NCI-H526 (cell line): ENCODE data around the gene KRTAP10-6.
A peak's percentile ranks its signal among the peaks of the same experiment; 100 is the strongest.
"Not testable (repeated sequence)": the region's sequence is repeated elsewhere in the genome, so short reads cannot be mapped to it uniquely, and the experiment has no call there.

Experiments used
- DNase-seq, 2 experiments: peaks; one replicate each; lab custom pipeline; 2025; lab: John Stamatoyannopoulos, UW

The KRTAP10-6 gene

DNA sequence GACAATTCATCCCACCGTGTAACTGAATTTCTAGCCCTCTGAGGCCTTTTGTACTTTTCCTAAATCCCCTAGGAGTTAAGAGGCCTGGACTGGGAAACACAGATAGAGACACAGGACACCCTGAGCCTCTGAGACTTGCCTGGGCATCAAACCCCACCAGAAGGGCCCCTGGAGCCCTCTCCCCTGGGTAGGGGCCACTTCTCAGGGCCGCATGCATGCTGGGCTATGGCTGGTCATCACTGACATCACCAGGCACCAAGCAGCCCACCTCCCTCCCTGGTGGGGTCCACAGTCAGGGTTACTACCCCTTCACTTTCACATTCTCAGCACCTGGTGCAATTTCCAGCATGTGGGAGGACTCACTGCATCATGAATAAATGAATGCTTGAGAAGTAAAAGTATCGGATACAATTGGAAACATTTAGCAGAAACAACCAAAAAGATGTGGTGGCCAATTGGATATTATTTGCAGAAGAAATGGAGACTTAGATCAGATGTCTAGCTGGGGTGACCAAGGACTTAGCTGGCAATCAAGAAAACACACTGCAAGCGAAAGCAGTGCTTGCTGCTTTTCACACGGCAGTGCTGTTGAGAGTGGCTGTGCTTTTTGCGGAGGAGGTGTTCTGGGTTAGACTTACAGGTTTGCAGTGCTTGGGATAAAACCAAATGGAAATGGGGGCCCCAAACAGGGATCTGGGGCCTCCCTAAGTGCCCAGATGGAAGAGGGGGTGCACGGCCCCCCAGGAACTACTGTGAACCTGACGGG, 7.1 kb upstream of the KRTAP10-6 start:
- DNase-seq: no peak

DNA sequence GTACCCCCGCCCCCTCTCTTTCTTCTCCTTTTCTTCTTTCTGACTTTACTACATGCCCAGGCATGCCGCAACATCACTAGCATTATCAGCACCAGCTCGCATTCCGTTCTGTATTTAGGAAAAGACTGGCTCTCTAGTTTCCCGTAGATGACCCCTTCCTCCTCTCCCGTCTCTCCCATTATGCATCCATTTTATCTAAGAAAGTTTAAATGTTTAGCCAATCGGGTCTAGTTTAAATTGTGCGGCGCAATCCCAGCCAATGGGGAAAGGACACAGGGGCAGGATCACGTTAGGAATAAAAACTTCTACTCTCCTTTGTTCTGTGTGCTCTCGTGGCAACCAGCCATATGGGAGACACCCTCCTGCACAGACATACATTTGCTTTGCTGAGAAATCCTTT, 5.8 kb upstream of the KRTAP10-6 start:
- DNase-seq: no peak

DNA sequence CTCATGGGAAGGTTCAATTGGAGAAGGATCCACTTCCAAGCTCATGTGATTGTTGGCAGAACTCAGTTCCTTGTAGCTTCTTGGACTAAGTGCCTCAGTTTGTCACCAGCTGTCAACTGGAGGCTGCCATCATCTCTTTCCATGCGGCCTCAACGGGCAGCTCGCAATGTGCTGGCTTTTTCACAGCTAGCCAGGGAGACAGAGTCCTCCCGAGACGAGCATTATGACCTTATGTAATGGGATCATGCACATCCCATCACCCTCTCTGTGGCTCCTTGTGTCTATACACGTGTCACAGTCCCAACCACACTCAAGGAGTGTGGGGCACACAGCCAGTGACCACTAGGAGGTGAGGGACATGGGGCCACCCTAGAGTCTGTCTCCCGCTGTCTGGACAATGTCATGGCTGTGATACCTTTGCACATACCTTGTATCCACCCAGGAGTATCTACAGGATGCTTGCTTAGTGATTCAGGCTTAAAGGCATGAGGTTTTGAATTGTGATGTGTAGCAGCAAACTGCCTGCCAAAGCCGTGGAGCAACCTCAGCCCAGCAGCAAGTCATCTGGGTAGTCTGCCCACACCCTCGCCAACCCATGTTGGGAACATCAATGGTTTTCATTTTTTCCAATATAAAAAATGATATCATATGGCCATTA, 3.9 kb upstream of the KRTAP10-6 start:
- no peak for DNase-seq

DNA sequence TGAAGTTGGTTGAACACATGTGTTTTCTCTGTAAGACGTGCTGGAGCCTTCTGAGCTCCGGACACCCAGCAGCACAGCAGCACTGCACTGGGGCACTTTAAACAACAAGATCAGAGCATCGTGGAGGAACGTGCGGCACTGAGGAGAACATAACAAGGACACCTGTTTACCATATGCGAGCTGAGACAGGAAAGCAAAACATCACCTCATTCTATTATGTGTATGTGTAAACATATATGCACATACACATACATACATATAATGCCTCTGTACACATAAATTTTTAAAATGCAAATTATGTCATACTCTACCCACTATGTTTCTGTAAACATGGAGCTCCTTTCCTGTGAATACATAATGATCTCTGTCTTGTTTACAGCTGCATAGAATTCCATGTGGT, 3.2 kb upstream of the KRTAP10-6 start:
- DNase-seq: no peak

DNA sequence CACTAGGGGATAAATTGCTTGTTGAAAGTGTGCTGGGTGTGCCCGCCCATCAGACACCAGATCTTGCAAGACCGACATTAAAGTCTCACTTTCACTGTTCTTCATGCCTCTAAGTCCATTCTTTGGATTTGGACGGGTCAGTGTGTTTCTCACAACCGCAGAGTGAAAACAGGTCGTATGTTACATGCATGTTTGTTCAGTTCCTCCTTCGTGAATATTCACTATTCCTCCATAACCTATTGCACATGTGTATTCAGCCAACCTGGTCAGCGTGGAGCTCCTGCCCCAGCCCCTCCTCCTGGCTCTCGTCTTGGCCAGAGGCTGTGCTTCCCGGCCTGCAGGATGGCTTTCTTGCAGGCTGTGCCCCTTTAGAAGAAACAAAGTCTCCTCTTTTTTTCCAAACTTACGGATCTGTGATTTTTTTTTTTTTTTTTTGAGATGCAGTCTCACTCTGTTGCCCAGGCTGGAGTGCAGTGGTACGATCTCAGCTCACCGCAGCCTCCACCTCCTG, 2.2 kb upstream of the KRTAP10-6 start:
- no peak for DNase-seq

DNA sequence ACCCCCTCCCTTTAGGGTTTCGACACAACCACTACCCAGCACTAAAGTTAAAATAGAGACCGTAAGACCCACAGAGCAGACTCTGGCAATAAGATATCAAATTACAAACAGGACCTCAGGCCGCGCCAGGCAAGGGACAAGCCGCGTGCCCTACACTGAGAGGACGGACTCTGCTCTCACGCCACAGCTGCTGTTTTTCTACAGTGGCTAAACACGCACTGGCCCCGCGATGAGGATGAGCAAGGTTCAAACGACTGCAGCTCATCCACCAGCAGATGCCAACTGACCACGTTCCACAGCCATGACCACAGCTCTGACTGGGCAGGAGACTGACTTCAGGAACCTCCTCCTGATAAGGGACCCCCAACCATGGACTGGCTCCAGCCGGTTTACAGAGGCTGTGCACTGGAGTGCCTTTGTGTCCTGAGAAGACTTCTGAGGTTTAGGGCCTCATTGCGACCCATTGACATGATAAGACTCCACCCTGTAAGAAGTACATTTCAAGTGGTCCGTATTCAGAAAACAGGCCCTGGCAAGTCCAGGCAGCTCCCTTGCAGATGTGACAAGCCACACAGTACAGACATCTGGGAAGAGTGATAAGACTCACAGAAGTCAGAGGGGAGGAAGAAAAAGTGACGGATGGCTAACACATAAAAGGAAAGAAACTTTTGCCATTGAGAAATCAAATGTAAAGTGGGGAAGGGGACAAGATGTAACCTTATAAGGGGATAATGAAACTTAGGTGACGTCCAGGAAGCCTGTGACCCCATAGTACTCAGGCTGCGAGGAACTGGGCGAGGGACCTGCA, 1.5 kb upstream of the KRTAP10-6 start:
- DNase-seq: no peak

DNA sequence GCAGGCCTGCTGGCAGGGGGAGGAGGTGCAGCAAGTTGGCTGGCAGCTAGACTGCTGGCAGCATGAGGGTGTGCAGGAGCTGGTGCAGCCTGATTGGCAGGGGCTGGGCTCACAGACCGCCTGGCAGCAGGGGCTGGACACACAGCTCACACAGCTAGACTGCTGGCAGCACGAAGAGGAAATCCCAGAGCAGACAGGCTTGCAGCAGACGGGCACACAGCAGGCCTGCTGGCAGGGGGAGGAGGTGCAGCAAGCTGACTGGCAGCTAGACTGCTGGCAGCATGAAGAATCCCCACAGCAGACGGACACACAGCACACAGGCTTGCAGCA, 539 bp downstream of the KRTAP10-6 start:
- not testable (repeated sequence) for DNase-seq

DNA sequence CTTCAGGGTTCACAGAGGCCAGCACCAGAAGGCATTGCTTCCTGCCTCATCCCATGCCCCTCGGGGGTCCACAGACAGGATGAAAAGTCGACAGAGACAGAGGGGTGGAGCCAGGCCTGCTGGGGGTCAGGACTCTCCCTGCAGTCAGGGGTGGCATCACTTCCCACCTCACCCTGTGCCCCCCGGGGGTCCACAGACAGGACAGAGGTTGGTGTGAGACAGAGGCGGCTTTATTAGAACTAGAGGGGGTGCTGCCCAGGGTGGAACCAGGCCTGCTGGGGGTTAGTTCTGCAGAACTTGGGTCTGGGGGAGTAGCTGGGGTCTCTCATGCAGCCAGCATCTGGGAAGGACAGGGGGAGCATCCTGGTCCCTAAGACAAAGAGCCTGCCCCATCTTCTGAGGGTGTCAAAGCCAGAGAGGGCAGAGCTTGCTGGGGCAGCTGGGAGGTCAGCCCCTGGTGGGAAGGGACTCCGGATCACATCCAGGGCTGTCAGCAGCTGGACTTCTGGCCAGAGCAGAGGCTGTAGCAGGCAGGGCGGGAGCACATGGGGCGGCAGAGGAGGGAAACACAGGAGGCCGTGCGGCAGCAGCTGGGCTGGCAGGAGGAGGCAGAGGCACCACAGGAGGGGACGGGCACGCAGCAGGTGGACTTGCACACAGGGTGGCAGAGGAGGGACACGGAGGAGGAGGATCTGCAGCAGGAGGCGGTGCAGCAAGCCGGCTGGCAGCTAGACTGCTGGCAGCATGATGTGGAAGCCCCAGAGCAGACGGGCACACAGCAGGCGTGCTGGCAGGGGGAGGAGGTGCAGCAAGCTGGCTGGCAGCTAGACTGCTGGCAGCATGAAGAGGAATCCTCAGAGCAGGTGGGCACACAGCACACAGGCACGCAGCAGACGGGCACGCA, 1.2 kb downstream of the KRTAP10-6 start:
- DNase-seq: not testable (repeated sequence)

DNA sequence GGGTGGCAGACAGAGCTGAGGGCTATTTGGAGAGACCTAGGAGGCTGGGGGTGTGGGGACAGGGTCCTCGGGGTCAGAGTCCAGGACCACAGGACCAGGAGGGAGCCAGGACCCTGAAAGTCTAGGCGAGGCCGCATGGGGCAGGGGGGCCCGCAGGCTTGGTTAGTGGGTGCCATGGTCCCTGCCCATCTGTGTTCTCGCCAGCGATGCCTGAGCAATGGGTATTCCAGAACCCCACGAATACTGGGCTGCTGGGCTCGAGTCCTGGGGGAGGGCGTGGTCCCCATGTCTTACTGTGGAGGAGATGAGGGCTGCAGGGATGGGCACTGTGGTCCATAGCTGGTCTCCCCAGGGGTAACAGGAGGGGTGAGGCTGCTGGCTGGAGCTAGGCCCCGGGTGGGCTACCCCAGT, 2.0 kb downstream of the KRTAP10-6 start:
- no peak for DNase-seq

DNA sequence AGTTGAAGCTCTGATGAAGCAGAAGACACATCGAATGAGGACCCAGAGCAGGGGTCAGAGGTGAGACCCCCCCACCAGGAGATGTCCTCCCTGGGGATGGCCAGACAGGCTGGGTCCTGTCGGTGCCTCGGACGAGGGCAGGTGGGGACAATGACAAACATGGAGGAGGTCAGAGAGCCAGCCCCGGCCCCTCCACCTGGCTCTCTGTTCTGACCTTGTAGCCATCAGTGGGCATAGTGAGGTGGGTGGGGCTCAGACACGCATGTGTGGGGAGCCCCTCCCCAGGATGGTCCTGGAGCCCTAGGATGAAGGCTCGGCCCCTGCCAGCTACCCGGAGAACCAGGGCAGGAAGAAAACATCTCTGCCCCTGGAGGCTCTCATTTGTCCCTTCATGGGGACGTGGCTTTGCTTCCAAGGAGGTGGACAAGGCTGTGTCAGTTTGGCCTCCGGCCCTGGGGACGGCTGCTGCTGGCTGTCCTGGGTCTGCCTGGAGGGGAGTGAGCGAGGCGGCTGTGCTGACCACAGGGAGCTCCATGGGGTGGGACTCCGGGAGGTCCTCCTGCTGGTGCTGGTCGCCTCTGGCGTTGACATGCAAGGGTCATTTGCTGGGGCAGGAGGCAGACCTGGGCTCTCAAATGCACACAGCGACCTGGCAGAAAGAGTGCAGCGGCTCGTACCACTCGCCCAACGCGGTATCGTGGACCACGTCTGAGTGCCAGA, 2.6 kb downstream of the KRTAP10-6 start:
- DNase-seq: no peak

DNA sequence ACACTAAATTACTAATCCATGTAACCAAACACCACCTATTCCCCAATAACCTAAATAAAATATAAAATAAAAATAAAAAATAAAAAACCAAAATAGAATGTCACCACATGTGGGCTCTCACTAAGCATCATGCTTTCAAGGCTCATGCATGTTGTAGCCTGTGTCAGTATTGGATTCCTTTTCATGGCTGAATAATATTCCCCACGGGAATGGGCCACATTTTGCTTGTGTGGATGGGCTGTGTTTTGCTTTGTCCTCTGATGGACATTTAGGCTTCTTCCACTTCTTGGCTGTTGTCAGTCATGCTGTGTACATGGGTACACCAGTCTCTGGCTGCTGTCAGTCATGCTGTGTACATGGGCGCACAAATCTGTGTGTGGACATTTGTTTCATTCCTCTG, 3.2 kb downstream of the KRTAP10-6 start:
- DNase-seq: no peak

DNA sequence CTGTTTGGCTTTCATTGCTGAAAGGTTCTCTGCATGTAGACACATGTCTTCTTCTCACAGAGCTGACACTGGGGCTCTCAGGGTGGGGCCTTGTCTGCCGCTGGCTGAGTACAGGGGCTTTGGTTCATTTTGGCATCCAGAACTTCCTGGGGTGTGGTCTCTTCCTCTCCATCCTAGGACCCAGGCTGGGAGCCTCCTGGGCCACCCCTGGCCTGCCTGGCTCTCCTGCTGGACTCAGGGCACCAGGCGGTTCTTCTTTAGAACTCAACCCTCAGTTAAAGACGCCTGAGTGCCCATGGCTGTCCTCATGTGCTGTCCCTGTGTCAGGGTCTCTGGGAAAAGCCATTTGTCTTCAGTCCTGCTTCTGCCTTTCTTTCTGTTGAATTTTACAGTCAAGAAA, 6.4 kb downstream of the KRTAP10-6 start:
- DNase-seq: no peak

DNA sequence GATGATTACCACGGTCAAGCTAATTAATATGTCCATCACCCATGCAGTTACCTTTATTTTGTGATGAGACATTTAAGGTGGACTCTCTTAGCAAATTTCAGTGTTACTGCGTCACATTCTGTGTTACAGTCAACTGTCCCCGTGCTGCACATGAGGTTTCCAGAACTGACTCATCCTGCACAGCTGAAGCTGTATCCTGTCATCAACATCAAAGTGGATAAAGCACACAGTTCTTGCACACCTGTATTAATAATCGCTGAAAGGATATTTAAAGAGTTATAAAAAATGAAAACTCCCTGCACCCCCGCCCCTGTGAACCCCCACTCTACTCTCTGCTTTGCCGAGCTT, 8.5 kb downstream of the KRTAP10-6 start:
- no peak for DNase-seq

DNA sequence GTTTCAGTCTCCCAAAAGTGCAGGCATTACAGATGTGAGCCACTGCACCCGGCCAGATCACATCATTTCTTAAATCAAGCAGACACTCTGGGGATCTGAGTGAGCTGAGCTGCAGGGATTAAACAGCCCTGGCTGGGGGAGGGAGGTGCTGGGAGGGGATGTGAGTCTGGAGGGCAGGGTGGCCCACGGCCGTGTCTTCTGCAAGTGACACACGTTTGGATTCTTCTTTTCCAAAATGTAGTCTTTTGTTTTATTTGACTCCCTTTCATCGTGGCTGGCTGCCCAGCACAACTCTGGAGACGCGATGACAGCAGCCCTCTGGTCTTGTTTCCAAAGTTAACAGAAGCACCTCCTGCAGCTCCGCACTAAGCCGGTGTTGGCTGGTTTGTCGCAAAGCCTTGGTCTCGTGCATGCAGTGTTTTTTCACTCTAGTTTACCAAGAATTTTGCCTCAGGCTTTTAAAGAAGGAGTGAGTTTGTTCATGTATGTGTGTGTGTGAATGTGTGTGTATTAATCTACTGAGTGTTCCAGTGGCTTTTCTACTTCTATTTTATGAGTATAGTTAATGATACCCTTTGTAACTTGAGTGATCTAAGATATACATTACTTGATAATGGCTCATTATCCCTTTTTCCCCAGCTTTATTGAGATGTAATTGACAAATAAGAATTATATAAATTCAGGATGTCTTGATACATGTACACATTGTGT, 9.1 kb downstream of the KRTAP10-6 start:
- no peak for DNase-seq

DNA sequence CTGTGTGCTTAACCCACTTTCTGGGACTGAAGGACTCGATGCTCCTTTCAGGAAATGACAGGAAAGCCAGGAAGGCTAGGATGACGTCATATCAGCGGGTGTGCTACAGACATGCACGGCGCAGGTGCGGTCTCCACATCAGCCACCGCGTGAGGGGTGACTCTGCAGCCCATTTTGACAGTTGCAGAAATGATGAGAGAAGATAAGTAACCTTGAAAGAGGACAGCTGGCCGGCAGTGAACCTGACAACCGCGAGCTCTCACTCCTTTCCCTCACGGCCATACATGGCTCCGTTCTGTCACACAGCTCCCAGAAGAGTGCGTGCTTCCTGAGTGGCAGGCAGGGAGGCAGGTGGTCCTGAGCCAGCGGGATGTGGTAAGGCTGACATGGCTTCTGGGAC, 10.2 kb downstream of the KRTAP10-6 start:
- peak; percentile 14 to 32 for DNase-seq

DNA sequence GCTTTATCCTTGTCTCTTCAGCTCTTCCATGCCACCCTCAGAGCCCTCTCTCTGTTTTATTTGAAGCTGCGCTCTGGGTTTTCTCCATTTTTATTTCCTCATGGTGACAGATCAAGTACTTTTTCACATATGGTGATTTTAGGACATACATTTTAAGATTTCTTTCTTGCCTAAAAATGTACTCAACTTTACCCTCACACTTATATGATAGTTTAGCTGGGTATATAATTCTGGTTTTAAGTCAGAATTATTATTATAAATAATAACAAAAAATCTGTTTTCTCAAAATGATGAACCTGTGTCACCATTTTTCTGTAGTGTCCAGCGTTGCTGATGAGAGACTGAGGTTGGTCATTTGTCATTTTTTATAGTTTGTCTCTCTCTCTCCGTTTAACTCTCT, 11.1 kb downstream of the KRTAP10-6 start:
- DNase-seq: no peak

DNA sequence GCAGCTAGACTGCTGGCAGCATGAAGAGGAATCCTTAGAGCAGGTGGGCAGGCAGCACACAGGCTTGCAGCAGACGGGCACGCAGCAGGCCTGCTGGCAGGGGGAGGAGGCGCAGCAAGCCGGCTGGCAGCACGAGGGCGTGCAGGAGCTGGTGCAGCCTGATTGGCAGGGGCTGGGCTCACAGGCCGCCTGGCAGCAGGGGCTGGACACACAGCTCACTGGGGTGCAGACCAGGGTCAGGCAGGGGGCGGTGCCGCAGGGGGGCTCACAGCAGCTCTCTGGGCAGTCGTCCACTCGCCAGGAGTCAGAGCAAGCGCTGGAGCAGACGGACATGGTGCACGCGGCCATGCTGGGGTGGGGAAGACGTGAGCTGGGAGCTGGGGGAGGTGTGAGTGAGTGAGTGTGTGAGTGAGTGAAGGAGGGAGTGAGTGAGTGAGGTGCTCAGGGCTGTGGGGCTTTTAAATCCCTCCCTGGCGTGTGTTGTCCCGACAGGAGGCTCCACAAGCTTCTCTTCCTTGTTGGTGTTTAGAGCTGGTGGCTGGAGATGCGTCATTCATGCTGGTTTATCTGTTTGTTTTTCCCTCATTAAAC, 12.0 kb downstream of the KRTAP10-6 start, which contains the start of gene KRTAP10-5:
TSS of gene KRTAP10-5 (minus strand) at position 374 of the 591 bp plus-strand sequence. CDS start at position 348, 26 bp downstream.
- not testable (repeated sequence) for DNase-seq

DNA sequence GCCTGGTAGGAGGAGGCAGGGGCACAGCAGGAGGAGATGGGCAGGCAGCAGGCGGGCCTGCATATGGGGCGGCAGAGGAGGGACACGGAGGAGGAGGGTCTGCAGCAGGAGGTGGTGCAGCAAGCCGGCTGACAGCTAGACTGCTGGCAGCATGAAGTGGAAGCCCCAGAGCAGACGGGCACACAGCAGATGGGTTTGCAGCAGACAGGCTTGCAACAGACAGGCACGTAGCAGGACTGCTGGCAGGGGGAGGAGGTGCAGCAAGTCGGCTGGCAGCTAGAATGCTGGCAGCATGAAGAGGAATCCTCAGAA, 12.5 kb downstream of the KRTAP10-6 start:
- DNase-seq: no peak

DNA sequence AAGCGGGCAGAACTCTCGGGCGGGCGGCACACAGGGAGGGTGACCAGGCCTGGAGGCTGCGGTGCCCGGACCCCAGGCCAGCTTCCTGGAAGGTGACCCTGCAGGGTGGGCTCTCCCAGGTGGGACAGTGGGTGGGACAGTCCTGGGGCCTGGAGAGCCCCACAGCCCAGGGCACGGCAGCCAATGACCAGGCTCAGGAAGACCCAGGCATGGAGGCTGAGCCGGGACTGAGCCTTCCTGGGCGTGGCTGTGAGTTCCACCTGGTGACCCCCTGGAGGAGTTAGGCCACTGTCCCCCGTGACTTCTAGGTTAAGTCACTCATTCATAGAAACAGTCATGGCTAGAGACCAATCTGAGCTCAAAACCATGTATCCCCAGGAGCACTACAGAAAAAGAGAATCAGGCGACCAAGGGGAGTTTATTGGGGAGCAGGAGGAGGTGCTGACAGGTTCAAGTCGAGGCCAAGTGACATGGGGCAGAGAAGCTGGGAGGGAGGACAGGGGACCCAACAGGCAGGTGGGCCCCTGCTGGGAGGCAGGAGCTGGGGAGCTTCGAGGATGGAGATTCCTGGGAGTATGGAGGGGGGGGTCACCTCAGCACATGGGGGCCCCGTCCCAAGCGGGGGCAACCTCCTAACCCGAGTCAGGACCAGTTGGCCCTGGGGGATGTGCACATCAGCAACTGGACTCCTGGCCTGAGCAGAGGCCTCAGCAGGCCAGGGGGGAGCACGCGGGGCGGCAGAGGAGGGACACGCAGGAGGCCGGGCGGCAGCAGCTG, 13.1 kb downstream of the KRTAP10-6 start:
- no peak for DNase-seq
